Testis (tissue), 3 donors: ENCODE measurements around the gene C1QL2. TPM values are rescaled to one million over a fixed set of nuclear protein-coding genes. Genes with fewer than 3 reads are reported as not detected.

Source experiments
- DNase-seq: peaks from one replicate; pipeline ENCODE4 v3.0.0-alpha.2; 2019
- H3K27ac ChIP-seq, 2 donors: fragments of 200-600 bp; sonication (generic); one replicate each; pipeline ENCODE4 v1.5.1; 2019
- H3K27me3 ChIP-seq: fragments of 200-600 bp; sonication (generic); one replicate; pipeline ENCODE4 v1.5.1; 2019
- H3K36me3 ChIP-seq: fragments of 200-600 bp; sonication (generic); one replicate; pipeline ENCODE4 v1.5.1; 2017; ENCODE audit warnings: low read depth; ENCODE audit errors: missing control alignments
- H3K4me1 ChIP-seq: fragments of 200-600 bp; sonication (generic); one replicate; pipeline ENCODE4 v1.5.1; 2019
- H3K4me3 ChIP-seq, 2 donors: fragments of 200-600 bp; sonication (generic); one replicate each; pipeline ENCODE4 v1.5.1; 2017 to 2019
- H3K9me3 ChIP-seq: fragments of 200-600 bp; sonication (generic); one replicate; pipeline ENCODE4 v1.5.1; 2017
- POLR2A ChIP-seq: fragments of 450-650 bp; IDR thresholded peaks from one replicate; pipeline ENCODE4 v1.6.1; 2017; ENCODE audit warnings: antibody characterized with exemption, mild to moderate bottlenecking, moderate library complexity
- WGBS, 2 donors: methylation state at CpG; one replicate each; pipeline ENCODE4 v1.1.5; 2018; 5-methylcytosine and 5-hydroxymethylcytosine counted together
- intact Hi-C: fragments of 100-400 bp; cut with DNase I; formaldehyde crosslinking; loops from one replicate; pipeline ENCODE4 v1.15.1; 2023; ENCODE audit warnings: low total_unique reads
- polyA plus RNA-seq: library from polyadenylated mRNA; stranded (reverse); fragments of 350-450 nt; fragmentation: Illumina TruSeq; extraction: RNeasy Lipid Tissue Mini Kit (QIAGEN cat#74804); gene quantifications from one replicate; pipeline ENCODE4 v1.2.3, GENCODE V29; 2014; ENCODE audit warnings: low read depth, low replicate concordance; ENCODE audit not compliant: insufficient read depth
- total RNA-seq, 2 donors: library from RNA; depleted of rRNA; stranded (reverse); fragments of >200 nt; gene quantifications; one replicate each; pipeline ENCODE4 v1.2.3, GENCODE V29; 2016
- TF ChIP-seq, protein P1 (sequence below), 3 experiments: fragments of 450-650 bp in 2 of 3; fragments of 200-600 bp in 1 of 3; sonication (generic) in 1 of 3; IDR thresholded peaks; one replicate each; pipeline ENCODE4 v1.5.1; 2016 to 2019; ENCODE audit warnings: antibody characterized with exemption in 3 of 3, mild to moderate bottlenecking in 2 of 3, moderate library complexity in 1 of 3

C1QL2 gene
- total and polyA plus RNA-seq, 3 donors from 2014 or later = 0.55 to 1.2 TPM; not detected in 1

DNA sequence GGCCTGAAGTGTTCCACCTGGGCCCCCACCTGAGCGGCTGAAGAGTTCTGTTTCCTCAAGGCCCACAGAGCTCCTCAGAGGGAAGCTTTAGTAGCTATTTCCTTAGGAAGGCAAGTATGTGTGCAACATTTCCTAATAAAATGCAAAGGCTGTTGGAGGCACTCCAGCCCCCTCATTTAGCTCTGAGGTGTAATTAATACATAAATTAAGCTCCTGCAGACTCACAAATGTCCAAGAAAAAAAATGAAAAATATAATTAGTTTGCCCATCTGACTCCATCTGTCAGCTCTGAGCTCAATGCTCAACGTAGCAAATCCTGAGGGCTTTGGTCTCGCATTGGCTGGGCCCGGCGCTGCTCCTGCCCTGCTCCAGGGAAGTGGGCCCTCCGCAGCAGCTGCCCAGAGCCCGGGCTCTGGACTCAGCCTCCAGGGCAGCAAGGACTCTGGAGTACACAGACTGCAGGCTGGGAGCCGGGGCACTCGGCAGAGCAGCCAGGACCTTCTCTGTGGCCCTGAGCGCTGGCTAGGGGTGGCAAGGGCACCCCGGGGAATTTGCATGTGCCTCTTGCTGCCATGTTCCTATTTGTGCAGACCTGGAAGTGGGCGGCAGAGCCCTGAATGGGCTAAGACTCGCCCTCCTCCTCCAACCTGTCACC lies 23.4 kb upstream of the C1QL2 start:
- Histone ChIP-seq H3K4me3 (no peak overlapping the region), H3K36me3 (no peaks in the 10 kb centered on the region), H3K27me3 (no peaks in the 10 kb centered on the region), H3K27ac (no peak overlapping the region), H3K9me3 (no peaks in the 10 kb centered on the region), H3K4me1 (no peaks in the 10 kb centered on the region)
- no peak for DNase-seq
- no peak for TF ChIP-seq POLR2A
- intact Hi-C loops = no loop called here
- WGBS, 2 donors = 85 to 92% methylated on average over 8 to 13 of the region's 13 CpGs

DNA sequence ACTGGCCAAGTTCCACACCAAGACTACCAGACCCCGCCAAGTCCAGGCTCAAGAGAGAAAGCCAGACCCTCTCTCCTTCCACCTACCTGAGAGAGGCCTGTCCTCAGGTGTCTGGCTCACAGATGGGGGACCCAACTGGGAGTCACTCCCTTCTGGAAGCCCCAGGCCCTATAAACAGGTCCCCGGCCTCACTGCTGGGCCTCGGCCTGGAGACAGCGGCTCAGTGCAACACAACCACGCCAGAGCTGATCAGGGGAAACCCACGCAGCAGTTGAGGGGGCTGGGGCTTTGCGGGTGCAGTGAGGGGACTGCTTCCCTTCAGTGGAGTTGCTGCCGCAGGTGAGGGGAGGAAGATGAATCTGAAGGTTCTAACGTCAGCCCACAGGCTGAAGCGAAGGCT lies 22.8 kb upstream of the C1QL2 start:
- no peaks in the 10 kb centered on the region for H3K9me3 ChIP-seq
- H3K36me3 ChIP-seq = no peaks in the 10 kb centered on the region
- no peaks in the 10 kb centered on the region for H3K4me1 ChIP-seq
- WGBS, 2 donors = 93 to 100% methylated on average over 3 to 10 of the region's 10 CpGs
- no peak overlapping the region for H3K27ac ChIP-seq
- no peak for DNase-seq
- no peak overlapping the region for H3K4me3 ChIP-seq
- TF ChIP-seq, protein P1, sequence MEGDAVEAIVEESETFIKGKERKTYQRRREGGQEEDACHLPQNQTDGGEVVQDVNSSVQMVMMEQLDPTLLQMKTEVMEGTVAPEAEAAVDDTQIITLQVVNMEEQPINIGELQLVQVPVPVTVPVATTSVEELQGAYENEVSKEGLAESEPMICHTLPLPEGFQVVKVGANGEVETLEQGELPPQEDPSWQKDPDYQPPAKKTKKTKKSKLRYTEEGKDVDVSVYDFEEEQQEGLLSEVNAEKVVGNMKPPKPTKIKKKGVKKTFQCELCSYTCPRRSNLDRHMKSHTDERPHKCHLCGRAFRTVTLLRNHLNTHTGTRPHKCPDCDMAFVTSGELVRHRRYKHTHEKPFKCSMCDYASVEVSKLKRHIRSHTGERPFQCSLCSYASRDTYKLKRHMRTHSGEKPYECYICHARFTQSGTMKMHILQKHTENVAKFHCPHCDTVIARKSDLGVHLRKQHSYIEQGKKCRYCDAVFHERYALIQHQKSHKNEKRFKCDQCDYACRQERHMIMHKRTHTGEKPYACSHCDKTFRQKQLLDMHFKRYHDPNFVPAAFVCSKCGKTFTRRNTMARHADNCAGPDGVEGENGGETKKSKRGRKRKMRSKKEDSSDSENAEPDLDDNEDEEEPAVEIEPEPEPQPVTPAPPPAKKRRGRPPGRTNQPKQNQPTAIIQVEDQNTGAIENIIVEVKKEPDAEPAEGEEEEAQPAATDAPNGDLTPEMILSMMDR (IDR thresholded peaks at IDR 0.05) = no peak
- TF ChIP-seq POLR2A = no peak
- intact Hi-C loops = no loop called here
- no peaks in the 10 kb centered on the region for H3K27me3 ChIP-seq

DNA sequence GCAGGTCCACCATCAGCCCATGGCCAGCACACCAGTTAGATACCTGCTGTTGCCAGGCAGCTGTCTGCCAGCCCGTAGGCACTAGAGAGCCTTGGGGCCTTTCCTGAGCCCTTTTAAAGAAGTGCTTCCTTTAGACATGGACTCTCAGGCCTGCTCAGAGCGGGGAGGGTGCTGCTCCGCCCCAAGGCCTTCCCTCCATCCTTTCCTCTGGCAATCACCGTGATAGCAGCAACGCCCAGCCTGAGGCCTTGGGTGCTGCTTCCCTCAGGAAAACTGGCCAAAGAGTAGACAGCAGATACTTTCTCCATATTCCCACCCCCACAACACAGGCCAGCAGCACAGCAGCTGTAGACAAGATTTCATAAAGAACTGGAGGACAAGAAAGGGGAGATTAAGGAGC lies 22.3 kb upstream of the C1QL2 start:
- no peaks in the 10 kb centered on the region for H3K4me1 ChIP-seq
- 67 to 85% methylated on average over 2 to 5 of the region's 5 CpGs for WGBS, 2 donors
- intact Hi-C loops = no loop called here
- no peaks in the 10 kb centered on the region for H3K27me3 ChIP-seq
- no peaks in the 10 kb centered on the region for H3K36me3 ChIP-seq
- no peak for DNase-seq
- H3K4me3 ChIP-seq = no peak overlapping the region
- TF ChIP-seq POLR2A = no peak
- TF ChIP-seq, protein P1 (IDR thresholded peaks at IDR 0.05) = no peak
- H3K9me3 ChIP-seq = no peaks in the 10 kb centered on the region
- H3K27ac ChIP-seq = no peak overlapping the region

DNA sequence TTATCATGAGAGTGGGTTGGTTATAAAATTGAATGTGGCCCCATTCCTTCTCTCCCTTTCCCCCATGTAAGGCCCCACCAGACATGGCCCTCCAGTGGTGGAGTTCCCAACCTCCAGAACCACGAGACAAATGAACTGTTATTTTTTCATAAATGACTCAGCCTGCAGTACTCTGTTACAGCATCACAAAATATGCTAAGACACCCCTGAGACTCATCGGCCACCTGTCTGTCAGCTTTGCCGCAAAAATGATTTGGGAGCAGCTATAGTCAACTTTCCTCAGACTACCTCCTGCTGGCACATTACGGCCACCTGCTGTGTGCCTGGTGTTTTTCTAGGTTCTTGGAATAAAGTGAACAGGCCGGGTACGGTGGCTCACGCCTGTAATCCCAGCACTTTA lies 21.4 kb upstream of the C1QL2 start:
- H3K9me3 ChIP-seq = no peaks in the 10 kb centered on the region
- DNase-seq = no peak
- no peak for TF ChIP-seq POLR2A
- TF ChIP-seq, protein P1 (IDR thresholded peaks at IDR 0.05) = no peak
- no peak overlapping the region for H3K4me3 ChIP-seq
- H3K36me3 ChIP-seq = no peaks in the 10 kb centered on the region
- H3K27me3 ChIP-seq = no peaks in the 10 kb centered on the region
- WGBS, 2 donors = 89 to 97% methylated on average over 7 of the region's 7 CpGs
- no peaks in the 10 kb centered on the region for H3K4me1 ChIP-seq
- intact Hi-C loops = no loop called here
- H3K27ac ChIP-seq = no peak overlapping the region

DNA sequence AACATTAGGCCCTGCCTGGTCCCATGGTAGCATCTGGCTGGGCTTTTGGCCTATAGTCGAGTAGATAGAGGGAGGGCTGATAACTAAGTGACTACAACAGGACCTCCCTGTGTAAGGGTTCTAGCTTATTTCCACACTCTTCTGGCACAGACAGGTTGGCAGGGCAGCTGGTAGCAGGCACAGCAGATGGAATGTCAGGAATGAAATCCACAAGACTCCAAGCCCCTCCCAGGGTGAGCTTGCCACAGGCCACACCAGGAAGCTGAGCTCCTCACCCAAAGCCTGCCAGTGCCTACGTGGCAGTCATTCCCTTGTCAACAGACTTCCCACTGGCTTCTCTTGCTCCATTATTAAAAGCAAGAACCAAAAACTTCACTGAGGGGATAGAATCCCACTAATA lies 20.7 kb upstream of the C1QL2 start:
- Histone ChIP-seq H3K4me1 (no peaks in the 10 kb centered on the region), H3K27ac (no peak overlapping the region), H3K9me3 (no peaks in the 10 kb centered on the region), H3K27me3 (no peaks in the 10 kb centered on the region), H3K4me3 (no peak overlapping the region), H3K36me3 (no peaks in the 10 kb centered on the region)
- DNase-seq = no peak
- intact Hi-C loops = no loop called here
- 72 to 77% methylated on average over 2 of the region's 2 CpGs for WGBS, 2 donors
- TF ChIP-seq POLR2A = no peak
- TF ChIP-seq, protein P1 (IDR thresholded peaks at IDR 0.05) = no peak
